A549 (cell line): ENCODE data around the gene FPR2. TPM values are rescaled to one million over a fixed set of nuclear protein-coding genes. Genes with fewer than 3 reads are reported as not detected.

Experiments used
- ATAC-seq, 2 experiments: fragments of 200-7000 bp in 1 of 2; fragments of >200 bp in 1 of 2; cut with Nextera tagmentation in 1 of 2; cut with Tn5 transposase in 1 of 2; 3 replicates each; pipeline versions ENCODE4 v1.8.0 to v1.9.1; 2018 to 2020; ENCODE audit warnings: mild to moderate bottlenecking in 1 of 2, moderate library complexity in 1 of 2
- CTCF ChIA-PET: fragments of 300-600 bp; sonication (Branson Sonifier 250); formaldehyde crosslinking; extraction: SDS; loops from one replicate; lab custom pipeline; 2021; ENCODE audit warnings: antibody characterized with exemption, inconsistent platforms; lab: Yijun Ruan, JAX
- POLR2A ChIA-PET: fragments of 350-600 bp; formaldehyde crosslinking; extraction: SDS; loops from one replicate; lab custom pipeline; 2021; ENCODE audit warnings: antibody characterized with exemption, inconsistent platforms; lab: Yijun Ruan, JAX
- DNase-seq, 2 experiments: peaks; one replicate each; pipeline versions ENCODE4 v3.0.0 to v3.0.0-alpha.2; 2011 to 2016; ENCODE audit warnings: low read depth in 1 of 2, low spot score in 1 of 2
- FAIRE-seq: peaks from 2 replicates; lab custom pipeline; 2011; peaks lifted over from hg19 to GRCh38; lab: Jason Lieb, UNC
- H3K27ac ChIP-seq, 2 experiments: fragments of >200 bp; sonication (Bioruptor Twin); formaldehyde crosslinking; 3 replicates each; pipeline ENCODE4 v1.5.1; 2016 to 2017
- H3K4me1 ChIP-seq: fragments of >200 bp; sonication (Bioruptor Twin); formaldehyde crosslinking; 3 replicates; pipeline ENCODE4 v1.6.1; 2016
- H3K4me2 ChIP-seq: fragments of >200 bp; sonication (Bioruptor Twin); formaldehyde crosslinking; 3 replicates; pipeline ENCODE4 v1.6.1; 2016
- H3K4me3 ChIP-seq: fragments of >200 bp; sonication (Bioruptor Twin); formaldehyde crosslinking; 3 replicates; pipeline ENCODE4 v1.5.1; 2016
- H3K9me3 ChIP-seq: fragments of >200 bp; sonication (Bioruptor Twin); formaldehyde crosslinking; 3 replicates; pipeline ENCODE4 v1.6.1; 2016
- CBX2 ChIP-seq: fragments of 200-600 bp; sonication (generic); IDR thresholded peaks from 2 replicates; pipeline ENCODE4 v1.6.1; 2016; ENCODE audit warnings: low read depth, mild to moderate bottlenecking, borderline replicate concordance
- CBX8 ChIP-seq: fragments of 200-600 bp; sonication (generic); IDR thresholded peaks from 2 replicates; pipeline ENCODE4 v1.6.1; 2016
- CEBPB ChIP-seq, 2 experiments: fragments of >200 bp in 1 of 2; sonication (Bioruptor Twin) in 1 of 2; formaldehyde crosslinking in 1 of 2; IDR thresholded peaks; 2 replicates each; pipeline ENCODE4 v1.6.1; 2012 to 2016
- CHD2 ChIP-seq: fragments of 150-350 bp; IDR thresholded peaks from 2 replicates; pipeline ENCODE4 v1.6.1; 2014; ENCODE audit warnings: low read length; ENCODE audit not compliant: partially characterized antibody
- CHD4 ChIP-seq: fragments of 200-600 bp; sonication (generic); IDR thresholded peaks from 2 replicates; pipeline ENCODE4 v1.6.1; 2016; ENCODE audit warnings: antibody characterized with exemption, mild to moderate bottlenecking, borderline replicate concordance
- EP300 ChIP-seq, 2 experiments: fragments of >200 bp; sonication (Bioruptor Twin); formaldehyde crosslinking; IDR thresholded peaks; 2 replicates in 1 of 2; 3 replicates in 1 of 2; pipeline ENCODE4 v1.6.1; 2016 to 2017
- ESRRA ChIP-seq: fragments of 150-350 bp; IDR thresholded peaks from 2 replicates; pipeline ENCODE4 v1.6.1; 2014; ENCODE audit warnings: mild to moderate bottlenecking, low read length, borderline replicate concordance
- FOXS1 ChIP-seq: fragments of 250-450 bp; sonication (Bioruptor Pico); IDR thresholded peaks from 2 replicates; pipeline ENCODE4 v1.5.0; 2020; ENCODE audit warnings: mild to moderate bottlenecking, moderate library complexity
- HEYL ChIP-seq: fragments of 250-450 bp; sonication (Bioruptor Pico); IDR thresholded peaks from 2 replicates; pipeline ENCODE4 v1.8.0; 2021; ENCODE audit warnings: mild to moderate bottlenecking, moderate library complexity
- HOXB5 ChIP-seq: fragments of 250-450 bp; sonication (Bioruptor Pico); IDR thresholded peaks from 2 replicates; pipeline ENCODE4 v1.5.0; 2020; ENCODE audit warnings: mild to moderate bottlenecking, moderate library complexity
- KDM5A ChIP-seq: fragments of 200-600 bp; sonication (generic); IDR thresholded peaks from 2 replicates; pipeline ENCODE4 v1.6.1; 2016; ENCODE audit warnings: antibody characterized with exemption, mild to moderate bottlenecking
- MAZ ChIP-seq: fragments of 150-350 bp; IDR thresholded peaks from 2 replicates; pipeline ENCODE4 v1.6.1; 2014; ENCODE audit warnings: antibody characterized with exemption, low read depth, low read length, borderline replicate concordance
- MYC ChIP-seq: IDR thresholded peaks from 2 replicates; pipeline ENCODE4 v1.6.1; 2012; ENCODE audit warnings: mild to moderate bottlenecking, inconsistent platforms, low read length, improper control_type of control experiment, borderline replicate concordance
- NFE2L2 ChIP-seq: fragments of 150-350 bp; conservative IDR thresholded peaks from 2 replicates; pipeline ENCODE4 v1.6.1; 2014; ENCODE audit warnings: low read length
- NPAS2 ChIP-seq: fragments of 250-450 bp; sonication (Bioruptor Pico); IDR thresholded peaks from 2 replicates; pipeline ENCODE4 v1.8.0; 2022; ENCODE audit warnings: mild to moderate bottlenecking, moderate library complexity, borderline replicate concordance
- NR3C1 ChIP-seq: fragments of >200 bp; sonication (Bioruptor Twin); formaldehyde crosslinking; IDR thresholded peaks from 3 replicates; pipeline ENCODE4 v1.6.1; 2017
- POLR2A ChIP-seq: IDR thresholded peaks from 2 replicates; pipeline ENCODE4 v1.6.1; 2012; ENCODE audit warnings: mild to moderate bottlenecking, low read length
- POLR2AphosphoS2 ChIP-seq: conservative IDR thresholded peaks from 2 replicates; pipeline ENCODE4 v1.6.1; 2012; ENCODE audit warnings: low read length, improper control_type of control experiment, inconsistent platforms
- SMC3 ChIP-seq: fragments of >200 bp; sonication (Bioruptor Twin); formaldehyde crosslinking; IDR thresholded peaks from 3 replicates; pipeline ENCODE4 v1.6.1; 2018; ENCODE audit warnings: inconsistent platforms
- TFCP2L1 ChIP-seq: fragments of 250-450 bp; sonication (Bioruptor Pico); IDR thresholded peaks from 2 replicates; pipeline ENCODE4 v1.5.0; 2021; ENCODE audit warnings: mild to moderate bottlenecking
- USF2 ChIP-seq: fragments of 450-650 bp; IDR thresholded peaks from 2 replicates; pipeline ENCODE4 v1.6.1; 2014; ENCODE audit warnings: antibody characterized with exemption
- ZC3H11A ChIP-seq: fragments of 450-650 bp; IDR thresholded peaks from 2 replicates; pipeline ENCODE4 v1.6.1; 2014; ENCODE audit warnings: antibody characterized with exemption, mild to moderate bottlenecking
- WGBS: methylation state at CpG from one replicate; pipeline ENCODE4 v1.1.6; 2017; ENCODE audit errors: missing lambda C conversion rate; 5-methylcytosine and 5-hydroxymethylcytosine counted together
- polyA plus RNA-seq, 4 experiments: library from polyadenylated mRNA; depleted of rRNA in 3 of 4; stranded (reverse); fragments of >200 nt; fragmentation: RNase III in 1 of 4; extraction: RNeasy Plus Mini Kit Qiagen cat#74134 plus additional on column Dnase treatment in 1 of 4; gene quantifications; 2 replicates in 3 of 4; 3 replicates in 1 of 4; pipeline ENCODE4 v1.2.3, GENCODE V29; 2011 to 2017
- TF ChIP-seq, protein P1 (sequence below): IDR thresholded peaks from 2 replicates; pipeline ENCODE4 v1.6.1; 2012
- TF ChIP-seq, protein P2 (sequence below): fragments of 250-450 bp; sonication (Bioruptor Pico); IDR thresholded peaks from 2 replicates; pipeline ENCODE4 v1.5.0; 2020; ENCODE audit warnings: low read depth, mild to moderate bottlenecking, moderate library complexity
- TF ChIP-seq, protein P3 (sequence below): fragments of 150-350 bp; IDR thresholded peaks from 2 replicates; pipeline ENCODE4 v1.6.1; 2014; ENCODE audit warnings: low read depth, mild to moderate bottlenecking, low read length
- TF ChIP-seq, protein P4 (sequence below): IDR thresholded peaks from 2 replicates; pipeline ENCODE4 v1.6.1; 2012; ENCODE audit warnings: low read depth, borderline replicate concordance

The FPR2 gene
- polyA plus RNA-seq, 2 of the 4 experiments (the other 2 are of a cell fraction) = not detected

DNA sequence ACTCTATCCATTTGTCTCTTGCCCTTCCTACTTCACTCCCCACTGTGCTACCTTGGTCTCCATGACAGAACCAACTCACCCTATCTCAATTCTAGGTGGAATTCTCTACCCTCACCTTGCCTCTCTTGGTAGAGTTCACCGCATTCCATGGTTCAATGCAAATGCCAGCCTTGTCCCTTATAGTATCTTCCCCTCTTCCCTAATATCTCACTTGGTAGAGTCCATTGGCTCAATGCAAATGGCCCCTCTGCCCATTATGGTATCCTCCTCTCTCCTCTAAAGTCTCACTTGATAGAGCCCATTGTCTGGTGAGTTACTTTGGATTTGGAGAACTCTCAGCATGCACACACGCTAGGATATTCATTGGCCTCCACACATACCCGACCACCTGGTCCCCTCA is 45.1 kb upstream of the FPR2 start (continued):
- TF ChIP-seq, protein P1, sequence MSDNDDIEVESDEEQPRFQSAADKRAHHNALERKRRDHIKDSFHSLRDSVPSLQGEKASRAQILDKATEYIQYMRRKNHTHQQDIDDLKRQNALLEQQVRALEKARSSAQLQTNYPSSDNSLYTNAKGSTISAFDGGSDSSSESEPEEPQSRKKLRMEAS = no peak
- no peak for TF ChIP-seq POLR2A

- WGBS = 33% methylated on average over 11 of the region's 11 CpGs
- CTCF ChIA-PET = interaction anchor here (0.6 kb wide), 1 partner anchor 101 kb away, joined by 3 read pairs; no protein-coding TSS in a partner anchor
These were observed 44.1 kb upstream of the FPR2 start for GRCh38 chr19:51716925-51717324.

DNA sequence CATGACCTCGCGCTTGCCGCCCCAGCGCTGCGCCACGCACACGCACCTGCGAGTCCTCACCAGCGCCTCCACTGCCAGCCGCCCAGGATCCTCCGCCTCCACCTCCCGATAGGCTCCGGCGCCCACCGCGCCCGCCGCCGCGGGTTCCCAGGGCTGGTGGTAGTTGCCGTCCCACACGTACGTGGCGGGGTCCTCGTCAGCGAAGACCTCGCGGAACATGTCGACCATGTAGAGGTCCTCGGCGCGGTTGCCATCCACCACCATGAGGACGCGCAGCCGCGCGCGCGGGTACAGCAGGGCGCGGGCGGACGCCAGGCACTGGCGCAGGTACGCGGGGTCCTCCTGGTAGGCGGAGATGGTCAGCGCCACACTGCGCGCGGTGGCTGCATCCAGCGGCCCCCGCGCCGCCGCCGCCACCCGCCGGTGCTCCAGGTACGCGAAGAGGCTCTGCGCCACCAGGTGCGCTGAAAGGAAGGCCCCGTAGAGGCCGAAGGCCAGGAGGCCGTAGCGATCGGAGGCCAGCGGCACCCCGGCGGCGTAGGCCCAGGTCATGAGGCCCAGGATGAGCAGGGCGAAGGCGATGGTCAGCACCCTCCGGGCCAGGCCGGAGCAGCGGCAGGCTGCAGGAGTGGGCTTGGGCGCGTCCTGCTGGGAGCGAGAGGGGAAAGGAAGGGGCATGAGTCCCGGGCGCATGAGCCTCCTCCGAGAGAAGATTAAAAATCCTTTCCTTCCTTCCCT is 41.6 kb upstream of the FPR2 start:
- Histone ChIP-seq H3K4me1 (no peaks in the 10 kb centered on the region), H3K4me3 (no peak overlapping the region), H3K27ac (no peak overlapping the region), H3K9me3 (peaks cover 24% of the 10 kb centered on the region), H3K4me2 (no peak overlapping the region)
- ChIA-PET CTCF (interaction anchor here (1.1 kb wide), 1 partner anchor 58 kb away, joined by 3 read pairs; no protein-coding TSS in a partner anchor), POLR2A (no interaction called here)
- DNase-seq (no peak), ATAC-seq (no peak), FAIRE-seq (no peak)
- 88% methylated on average over 76 of the region's 83 CpGs for WGBS
- TF ChIP-seq ZC3H11A = no peak
- no peak for TF ChIP-seq HEYL (CRISPR knock-in tag)
- TF ChIP-seq NR3C1 = no peak
- no peak for TF ChIP-seq HOXB5 (CRISPR knock-in tag)
- no peak for TF ChIP-seq KDM5A
- TF ChIP-seq, protein P2, sequence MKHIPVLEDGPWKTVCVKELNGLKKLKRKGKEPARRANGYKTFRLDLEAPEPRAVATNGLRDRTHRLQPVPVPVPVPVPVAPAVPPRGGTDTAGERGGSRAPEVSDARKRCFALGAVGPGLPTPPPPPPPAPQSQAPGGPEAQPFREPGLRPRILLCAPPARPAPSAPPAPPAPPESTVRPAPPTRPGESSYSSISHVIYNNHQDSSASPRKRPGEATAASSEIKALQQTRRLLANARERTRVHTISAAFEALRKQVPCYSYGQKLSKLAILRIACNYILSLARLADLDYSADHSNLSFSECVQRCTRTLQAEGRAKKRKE (CRISPR knock-in tag) = no peak
- TF ChIP-seq CBX2 = no peak

More at GRCh38 chr19:51716925-51717324, 44.1 kb upstream of the FPR2 start:
- no peak overlapping the region for H3K4me3 ChIP-seq
- no peak; a peak in 1 of 6 replicates for ATAC-seq
- POLR2A ChIA-PET = interaction anchor here (0.8 kb wide), 1 partner anchor 29 kb away, joined by 3 read pairs; no protein-coding TSS in a partner anchor
- no peaks in the 10 kb centered on the region for H3K4me1 ChIP-seq
- DNase-seq = no peak
- H3K27ac ChIP-seq = no peak overlapping the region
- no peak overlapping the region for H3K4me2 ChIP-seq
- peaks cover 24% of the 10 kb centered on the region for H3K9me3 ChIP-seq
- no peak for TF ChIP-seq USF2
- TF ChIP-seq MYC = no peak
- no peak for TF ChIP-seq NR3C1
- no peak for TF ChIP-seq NFE2L2
- TF ChIP-seq CHD4 = no peak
- no peak for TF ChIP-seq FOXS1 (CRISPR knock-in tag)
- no peak for TF ChIP-seq CHD2
- TF ChIP-seq EP300 (IDR thresholded peaks at IDR 0.05) = no peak
- TF ChIP-seq HOXB5 (CRISPR knock-in tag) = no peak
- TF ChIP-seq, protein P3, sequence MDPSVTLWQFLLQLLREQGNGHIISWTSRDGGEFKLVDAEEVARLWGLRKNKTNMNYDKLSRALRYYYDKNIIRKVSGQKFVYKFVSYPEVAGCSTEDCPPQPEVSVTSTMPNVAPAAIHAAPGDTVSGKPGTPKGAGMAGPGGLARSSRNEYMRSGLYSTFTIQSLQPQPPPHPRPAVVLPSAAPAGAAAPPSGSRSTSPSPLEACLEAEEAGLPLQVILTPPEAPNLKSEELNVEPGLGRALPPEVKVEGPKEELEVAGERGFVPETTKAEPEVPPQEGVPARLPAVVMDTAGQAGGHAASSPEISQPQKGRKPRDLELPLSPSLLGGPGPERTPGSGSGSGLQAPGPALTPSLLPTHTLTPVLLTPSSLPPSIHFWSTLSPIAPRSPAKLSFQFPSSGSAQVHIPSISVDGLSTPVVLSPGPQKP = no peak
- TF ChIP-seq CEBPB (IDR thresholded peaks at IDR 0.05) = no peak
- TF ChIP-seq MAZ = no peak
- no peak for TF ChIP-seq NPAS2 (CRISPR knock-in tag)
- no peak for TF ChIP-seq SMC3
- no peak for TF ChIP-seq ESRRA
- TF ChIP-seq CBX8 = no peak
- TF ChIP-seq POLR2AphosphoS2 = no peak
- TF ChIP-seq TFCP2L1 (CRISPR knock-in tag) = no peak
- TF ChIP-seq, protein P4, sequence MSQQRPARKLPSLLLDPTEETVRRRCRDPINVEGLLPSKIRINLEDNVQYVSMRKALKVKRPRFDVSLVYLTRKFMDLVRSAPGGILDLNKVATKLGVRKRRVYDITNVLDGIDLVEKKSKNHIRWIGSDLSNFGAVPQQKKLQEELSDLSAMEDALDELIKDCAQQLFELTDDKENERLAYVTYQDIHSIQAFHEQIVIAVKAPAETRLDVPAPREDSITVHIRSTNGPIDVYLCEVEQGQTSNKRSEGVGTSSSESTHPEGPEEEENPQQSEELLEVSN = no peak
- TF ChIP-seq, all 56 proteins: peak for 0
- no peak for FAIRE-seq
